AG04450 (cell line): ENCODE data around the gene PIANP. TPM values are rescaled to one million over a fixed set of nuclear protein-coding genes. Genes with fewer than 3 reads are reported as not detected.
"Not testable (repeated sequence)": the region's sequence is repeated elsewhere in the genome, so short reads cannot be mapped to it uniquely, and the experiment has no call there.

Experiments
- CTCF ChIA-PET: fragments of 300-600, 350-600 bp; formaldehyde crosslinking; extraction: SDS; loops from one replicate; lab custom pipeline; 2022; ENCODE audit warnings: antibody characterized with exemption, inconsistent platforms; lab: Charles Lee
- POLR2A ChIA-PET: fragments of 350-600 bp; formaldehyde crosslinking; extraction: SDS; loops from one replicate; lab custom pipeline; 2021; ENCODE audit warnings: antibody characterized with exemption, inconsistent platforms; lab: Yijun Ruan, JAX
- DNase-seq: peaks from one replicate; pipeline ENCODE4 v3.0.0-alpha.2; 2011; ENCODE audit warnings: low read depth, low spot score
- H3K27ac ChIP-seq: one replicate; pipeline ENCODE4 v1.5.1; 2012; ENCODE audit warnings: low read depth, low read length, control low read depth
- H3K27me3 ChIP-seq: one replicate; pipeline ENCODE4 v1.6.0; 2012; ENCODE audit warnings: low read length; ENCODE audit not compliant: control insufficient read depth, insufficient read depth
- H3K4me3 ChIP-seq: 2 replicates; pipeline ENCODE4 v1.5.1; 2011; ENCODE audit warnings: mild to moderate bottlenecking, low read depth, low read length, control low read depth
- H3K9me3 ChIP-seq: 2 replicates; pipeline ENCODE4 v1.5.1; 2012; ENCODE audit warnings: low read length; ENCODE audit not compliant: control insufficient read depth, insufficient read depth
- polyA minus RNA-seq: library from RNA; depleted of rRNA, polyadenylated mRNA; stranded (reverse); fragments of >200 nt; gene quantifications from 2 replicates; pipeline ENCODE4 v1.2.3, GENCODE V29; 2011; rRNA and poly(A)+ RNA removed
- polyA plus RNA-seq: library from polyadenylated mRNA; depleted of rRNA; stranded (reverse); fragments of >200 nt; gene quantifications from 2 replicates; pipeline ENCODE4 v1.2.3, GENCODE V29; 2011; rRNA removed
- TF ChIP-seq, protein P1 (sequence below): IDR thresholded peaks from 2 replicates; pipeline ENCODE4 v1.5.1; 2011; ENCODE audit warnings: low read depth, low read length, control low read depth, inconsistent platforms

Gene PIANP
- polyA plus RNA-seq (1.2 and 2.2 TPM in 2 replicates), polyA minus RNA-seq (1.7 and 1.8 TPM in 2 replicates)

- ChIA-PET CTCF (no interaction called here), POLR2A (interaction anchor here (0.7 to 1.2 kb wide), 3 partner anchors 11 to 159 kb away, joined by 4 to 18 read pairs (median 4); partner anchors contain the start of genes COPS7A and ZNF384)
- DNase-seq: no peak
- Histone ChIP-seq H3K4me3 (peak within 1 kb of the TSS; percentile 76), H3K27me3 (peaks cover 3% of the 10 kb centered on the region), H3K9me3 (no peaks in the 10 kb centered on the region), H3K27ac (no peak within 1 kb of the TSS)
- TF ChIP-seq, protein P1, sequence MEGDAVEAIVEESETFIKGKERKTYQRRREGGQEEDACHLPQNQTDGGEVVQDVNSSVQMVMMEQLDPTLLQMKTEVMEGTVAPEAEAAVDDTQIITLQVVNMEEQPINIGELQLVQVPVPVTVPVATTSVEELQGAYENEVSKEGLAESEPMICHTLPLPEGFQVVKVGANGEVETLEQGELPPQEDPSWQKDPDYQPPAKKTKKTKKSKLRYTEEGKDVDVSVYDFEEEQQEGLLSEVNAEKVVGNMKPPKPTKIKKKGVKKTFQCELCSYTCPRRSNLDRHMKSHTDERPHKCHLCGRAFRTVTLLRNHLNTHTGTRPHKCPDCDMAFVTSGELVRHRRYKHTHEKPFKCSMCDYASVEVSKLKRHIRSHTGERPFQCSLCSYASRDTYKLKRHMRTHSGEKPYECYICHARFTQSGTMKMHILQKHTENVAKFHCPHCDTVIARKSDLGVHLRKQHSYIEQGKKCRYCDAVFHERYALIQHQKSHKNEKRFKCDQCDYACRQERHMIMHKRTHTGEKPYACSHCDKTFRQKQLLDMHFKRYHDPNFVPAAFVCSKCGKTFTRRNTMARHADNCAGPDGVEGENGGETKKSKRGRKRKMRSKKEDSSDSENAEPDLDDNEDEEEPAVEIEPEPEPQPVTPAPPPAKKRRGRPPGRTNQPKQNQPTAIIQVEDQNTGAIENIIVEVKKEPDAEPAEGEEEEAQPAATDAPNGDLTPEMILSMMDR: no peak
Measured at GRCh38 chr12:6700646-6701051, at the start of gene PIANP. Gene PIANP, minus strand, starts transcription at chr12:6700815. Its CDS starts 2,754 bp downstream, at chr12:6698061.

- H3K4me3 ChIP-seq: no peak overlapping the region
- no peaks in the 10 kb centered on the region for H3K27me3 ChIP-seq
- DNase-seq: no peak
- no peaks in the 10 kb centered on the region; the same call in 1 of the 2 replicates for H3K9me3 ChIP-seq
- TF ChIP-seq, protein P1: no peak
- CTCF ChIA-PET: no interaction called here
- POLR2A ChIA-PET: no interaction called here
- no peak overlapping the region for H3K27ac ChIP-seq
Measured at GRCh38 chr12:6748761-6749160, 48.1 kb upstream of the PIANP start.

- ChIA-PET POLR2A (interaction anchor here (1.4 kb wide), 1 partner anchor 23 kb away, joined by 8 read pairs; the partner anchor contains the start of gene COPS7A), CTCF (no interaction called here)
- Histone ChIP-seq H3K4me3 (no peak overlapping the region), H3K27ac (no peak overlapping the region), H3K9me3 (no peaks in the 10 kb centered on the region; the same call in 1 of the 2 replicates), H3K27me3 (no peaks in the 10 kb centered on the region)
- DNase-seq: no peak
- TF ChIP-seq, protein P1: no peak
Measured at GRCh38 chr12:6747216-6747615, 46.6 kb upstream of the PIANP start.

DNA sequence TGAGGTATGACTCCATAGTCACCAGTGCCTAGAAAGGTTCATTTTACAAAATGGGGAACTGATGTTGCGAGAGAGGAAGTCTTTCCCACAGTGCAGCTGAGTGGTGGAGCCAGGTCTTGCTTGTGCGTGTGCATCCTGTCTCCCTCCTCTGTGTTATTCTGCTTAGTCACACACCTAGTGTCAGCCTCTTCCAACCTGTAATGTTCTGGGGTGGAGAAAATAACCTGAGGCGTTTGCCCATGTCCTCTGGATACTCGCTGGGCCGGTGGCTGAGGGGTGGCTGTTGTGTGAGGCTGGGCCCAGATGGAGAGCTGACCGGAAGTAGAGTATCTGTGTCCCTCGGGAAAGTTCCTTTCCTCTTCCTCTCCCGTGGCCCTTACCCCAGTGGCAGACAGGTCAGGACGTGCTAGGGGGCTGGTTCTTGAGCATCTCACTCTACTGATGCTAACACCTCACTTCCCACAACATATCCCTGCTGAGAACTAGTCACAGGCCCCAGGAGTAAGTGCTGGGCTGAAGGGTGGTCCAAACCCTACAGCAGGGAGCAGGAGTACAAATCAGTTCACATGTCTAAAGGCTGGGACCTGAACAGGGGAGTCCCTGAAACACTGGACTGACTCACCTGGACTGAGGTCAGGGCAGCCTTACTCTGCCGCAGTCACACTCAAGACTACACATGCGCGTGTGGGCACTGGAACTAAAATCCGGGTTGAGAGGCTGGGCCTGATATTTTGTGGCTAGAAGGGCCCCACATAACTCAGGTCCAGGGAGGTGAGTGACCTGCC is 45.3 kb upstream of the PIANP start:
- H3K4me3 ChIP-seq: no peak overlapping the region
- DNase-seq: no peak
- CTCF ChIA-PET: interaction anchor here (3.8 kb wide), 1 partner anchor 7 kb away, joined by 24 read pairs; the partner anchor contains the start of gene MLF2
- POLR2A ChIA-PET: interaction anchor here (0.6 to 1.1 kb wide), 2 partner anchors 10 to 57 kb away, joined by 4 to 6 read pairs; partner anchors contain the start of gene ZNF384
- H3K27ac ChIP-seq: no peak overlapping the region
- no peaks in the 10 kb centered on the region; the same call in 1 of the 2 replicates for H3K9me3 ChIP-seq
- H3K27me3 ChIP-seq: no peaks in the 10 kb centered on the region
- TF ChIP-seq, protein P1: no peak

DNA sequence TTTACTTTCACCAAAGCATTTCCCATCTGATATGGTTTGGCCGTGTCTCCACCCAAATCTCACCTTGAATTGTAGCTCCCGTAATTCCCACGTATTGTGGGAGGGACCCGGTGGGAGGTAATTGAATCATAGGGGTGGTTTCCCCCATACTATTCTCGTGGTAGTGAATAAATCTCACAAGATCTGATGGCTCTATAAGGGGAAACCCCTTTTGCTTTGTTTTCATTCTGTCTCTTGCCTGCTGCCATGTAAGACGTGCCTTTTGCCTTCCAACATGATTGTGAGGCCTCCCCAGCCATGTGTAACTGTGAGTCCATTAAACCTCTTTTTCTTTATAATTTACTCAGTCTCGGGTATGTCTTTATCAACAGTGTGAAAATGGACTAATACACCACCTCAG is 42.7 kb upstream of the PIANP start:
- H3K27me3 ChIP-seq, H3K4me3 ChIP-seq, DNase-seq, H3K9me3 ChIP-seq, H3K27ac ChIP-seq: not testable (repeated sequence)
- CTCF ChIA-PET: interaction anchor here (0.6 to 3.8 kb wide), 2 partner anchors 10 to 33 kb away, joined by 5 to 24 read pairs; partner anchors contain the start of gene MLF2
- POLR2A ChIA-PET: interaction anchor here (1.2 kb wide), 1 partner anchor 23 kb away, joined by 3 read pairs; the partner anchor contains the start of gene PTMS
